ENCODE data around the gene DBF4B. TPM values are rescaled to one million over a fixed set of nuclear protein-coding genes. Genes with fewer than 3 reads are reported as not detected.

DBF4B gene
- polyA plus RNA-seq, 1 experiment = 3.0 TPM

GRCh38 chr17:44782326-44782850 is 73.9 kb downstream of the DBF4B start:
- Histone ChIP-seq H3K9me3 (ENCODE audit: control insufficient read depth, insufficient read depth, low read length) (no peaks in the 10 kb centered on the region; the same call in 1 of the 2 replicates), H3K27ac (ENCODE audit: low read depth, low read length) (no peak overlapping the region), H3K4me3 (ENCODE audit: low read depth, low read length) (no peak overlapping the region), H3K27me3 (ENCODE audit: control insufficient read depth, insufficient read depth, low read length) (no peaks in the 10 kb centered on the region)
- CTCF ChIA-PET = interaction anchor here (0.9 to 6.9 kb wide), 2 partner anchors 11 to 81 kb away, joined by 3 to 121 read pairs; no protein-coding TSS in a partner anchor
- TF ChIP-seq, protein P1, sequence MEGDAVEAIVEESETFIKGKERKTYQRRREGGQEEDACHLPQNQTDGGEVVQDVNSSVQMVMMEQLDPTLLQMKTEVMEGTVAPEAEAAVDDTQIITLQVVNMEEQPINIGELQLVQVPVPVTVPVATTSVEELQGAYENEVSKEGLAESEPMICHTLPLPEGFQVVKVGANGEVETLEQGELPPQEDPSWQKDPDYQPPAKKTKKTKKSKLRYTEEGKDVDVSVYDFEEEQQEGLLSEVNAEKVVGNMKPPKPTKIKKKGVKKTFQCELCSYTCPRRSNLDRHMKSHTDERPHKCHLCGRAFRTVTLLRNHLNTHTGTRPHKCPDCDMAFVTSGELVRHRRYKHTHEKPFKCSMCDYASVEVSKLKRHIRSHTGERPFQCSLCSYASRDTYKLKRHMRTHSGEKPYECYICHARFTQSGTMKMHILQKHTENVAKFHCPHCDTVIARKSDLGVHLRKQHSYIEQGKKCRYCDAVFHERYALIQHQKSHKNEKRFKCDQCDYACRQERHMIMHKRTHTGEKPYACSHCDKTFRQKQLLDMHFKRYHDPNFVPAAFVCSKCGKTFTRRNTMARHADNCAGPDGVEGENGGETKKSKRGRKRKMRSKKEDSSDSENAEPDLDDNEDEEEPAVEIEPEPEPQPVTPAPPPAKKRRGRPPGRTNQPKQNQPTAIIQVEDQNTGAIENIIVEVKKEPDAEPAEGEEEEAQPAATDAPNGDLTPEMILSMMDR (IDR thresholded peaks at IDR 0.05; ENCODE audit: low read depth, low read length) = no peak
- DNase-seq (ENCODE audit: low read depth, low spot score) = no peak
- POLR2A ChIA-PET = no interaction called here

DNA sequence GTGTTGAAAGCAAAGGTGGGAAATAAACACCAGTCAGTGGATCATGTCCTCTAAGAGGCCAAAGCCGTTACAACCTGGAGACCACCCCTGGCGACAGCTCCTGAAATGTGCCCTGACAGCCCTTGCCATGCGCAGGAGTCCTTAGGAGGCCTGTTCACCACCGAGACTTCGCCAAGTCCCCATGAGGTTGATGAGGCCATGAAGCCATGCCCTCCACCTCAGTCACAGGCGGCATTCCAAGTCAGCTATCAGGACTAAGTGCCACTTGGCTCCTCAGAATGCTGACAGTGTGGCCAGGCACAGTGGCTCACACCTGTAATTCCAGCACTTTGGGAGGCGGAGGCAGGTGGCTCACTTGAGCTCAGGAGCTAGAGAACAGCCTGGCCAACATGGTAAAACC is 77.5 kb downstream of the DBF4B start:
- H3K27me3 ChIP-seq (ENCODE audit: control insufficient read depth, insufficient read depth, low read length) = no peaks in the 10 kb centered on the region
- ChIA-PET POLR2A (no interaction called here), CTCF (no interaction called here)
- H3K4me3 ChIP-seq (ENCODE audit: low read depth, low read length) = no peak overlapping the region
- TF ChIP-seq, protein P1 (IDR thresholded peaks at IDR 0.05; ENCODE audit: low read depth, low read length) = no peak
- no peaks in the 10 kb centered on the region; the same call in 1 of the 2 replicates for H3K9me3 ChIP-seq (ENCODE audit: control insufficient read depth, insufficient read depth, low read length)
- no peak overlapping the region for H3K27ac ChIP-seq (ENCODE audit: low read depth, low read length)
- DNase-seq (ENCODE audit: low read depth, low spot score) = no peak

- no peaks in the 10 kb centered on the region; the same call in 1 of the 2 replicates for H3K9me3 ChIP-seq (ENCODE audit: control insufficient read depth, insufficient read depth, low read length)
- no peak overlapping the region for H3K4me3 ChIP-seq (ENCODE audit: low read depth, low read length)
- H3K27ac ChIP-seq (ENCODE audit: low read depth, low read length) = no peak overlapping the region
- POLR2A ChIA-PET = no interaction called here
- no peaks in the 10 kb centered on the region for H3K27me3 ChIP-seq (ENCODE audit: control insufficient read depth, insufficient read depth, low read length)
- CTCF ChIA-PET = interaction anchor here (1.5 kb wide), 1 partner anchor 7 kb away, joined by 5 read pairs; no protein-coding TSS in a partner anchor
- TF ChIP-seq, protein P1 (IDR thresholded peaks at IDR 0.05; ENCODE audit: low read depth, low read length) = no peak
- DNase-seq (ENCODE audit: low read depth, low spot score) = no peak
Observed at GRCh38 chr17:44786551-44787081, 78.2 kb downstream of the DBF4B start.

DNA sequence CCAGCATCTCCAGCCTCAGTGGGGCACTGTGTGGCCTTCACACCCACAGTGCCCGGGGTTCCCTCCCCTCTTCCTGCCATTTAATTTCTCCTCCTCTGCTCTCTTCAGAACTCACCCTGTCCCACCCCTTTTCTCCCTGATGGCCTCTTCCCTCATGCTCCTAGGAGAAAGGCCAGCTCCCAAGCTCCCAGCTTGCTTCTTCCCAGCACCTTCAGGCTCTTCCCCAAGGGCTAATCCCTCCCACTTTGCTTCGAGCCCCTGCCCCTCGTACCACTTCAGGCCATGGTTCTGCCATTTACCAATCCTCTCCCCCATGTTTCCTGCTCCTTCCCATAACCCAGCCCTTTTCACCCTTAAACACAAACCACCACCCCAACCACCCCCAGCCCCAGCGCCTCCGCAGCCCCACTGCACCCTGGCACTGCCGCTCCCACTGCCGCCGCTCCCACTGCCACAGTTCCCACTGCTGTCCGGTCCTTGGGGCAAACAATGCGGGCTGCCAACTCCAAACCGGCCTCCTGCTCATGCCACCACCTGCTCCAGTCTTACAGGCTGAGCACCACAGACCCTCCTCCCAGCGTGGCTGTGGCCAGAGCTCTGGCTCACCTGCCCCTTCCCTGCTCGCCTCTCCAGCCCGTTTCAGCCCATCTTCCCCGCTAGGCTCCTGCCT is 78.9 kb downstream of the DBF4B start:
- Histone ChIP-seq H3K9me3 (ENCODE audit: control insufficient read depth, insufficient read depth, low read length) (no peaks in the 10 kb centered on the region; the same call in 1 of the 2 replicates), H3K27me3 (ENCODE audit: control insufficient read depth, insufficient read depth, low read length) (no peaks in the 10 kb centered on the region), H3K4me3 (ENCODE audit: low read depth, low read length) (no peak overlapping the region), H3K27ac (ENCODE audit: low read depth, low read length) (no peak overlapping the region)
- POLR2A ChIA-PET = no interaction called here
- TF ChIP-seq, protein P1 (IDR thresholded peaks at IDR 0.05; ENCODE audit: low read depth, low read length) = no peak
- DNase-seq (ENCODE audit: low read depth, low spot score) = no peak
- CTCF ChIA-PET = interaction anchor here (1.5 kb wide), 1 partner anchor 8 kb away, joined by 5 read pairs; no protein-coding TSS in a partner anchor

GRCh38 chr17:44788139-44788538 is 79.7 kb downstream of the DBF4B start:
- Histone ChIP-seq H3K4me3 (ENCODE audit: low read depth, low read length) (no peak overlapping the region), H3K27ac (ENCODE audit: low read depth, low read length) (no peak overlapping the region), H3K27me3 (ENCODE audit: control insufficient read depth, insufficient read depth, low read length) (no peaks in the 10 kb centered on the region), H3K9me3 (ENCODE audit: control insufficient read depth, insufficient read depth, low read length) (no peaks in the 10 kb centered on the region; the same call in 1 of the 2 replicates)
- DNase-seq (ENCODE audit: low read depth, low spot score) = no peak
- TF ChIP-seq, protein P1 (IDR thresholded peaks at IDR 0.05; ENCODE audit: low read depth, low read length) = no peak
- ChIA-PET POLR2A (no interaction called here), CTCF (interaction anchor here (1.5 kb wide), 1 partner anchor 9 kb away, joined by 5 read pairs; no protein-coding TSS in a partner anchor)

All from AG04450 (cell line).